Stomach smooth muscle (tissue), 2 donors: ENCODE data around the gene MACO1.

Source experiments
- H3K27ac ChIP-seq: one replicate; pipeline ENCODE4 v1.7.0; 2013; ENCODE audit warnings: mild to moderate bottlenecking, low read length, inconsistent platforms
- H3K27me3 ChIP-seq, 2 donors: one replicate each; pipeline ENCODE4 v1.7.0; 2013; ENCODE audit warnings: low read length in 2 of 2; ENCODE audit not compliant: insufficient read depth in 2 of 2, control insufficient read depth in 1 of 2
- H3K36me3 ChIP-seq, 2 donors: one replicate each; pipeline ENCODE4 v1.7.0; 2013; ENCODE audit warnings: low read length in 2 of 2; ENCODE audit not compliant: control insufficient read depth in 2 of 2, insufficient read depth in 2 of 2
- H3K4me1 ChIP-seq: one replicate; pipeline ENCODE4 v1.7.0; 2013; ENCODE audit warnings: low read length; ENCODE audit not compliant: control insufficient read depth, insufficient read depth
- H3K4me3 ChIP-seq, 2 donors: one replicate each; pipeline ENCODE4 v1.7.0; 2013; ENCODE audit warnings: low read length in 2 of 2
- H3K9ac ChIP-seq, 2 donors: one replicate each; pipeline ENCODE4 v1.7.0; 2013; ENCODE audit warnings: low read length in 2 of 2, mild to moderate bottlenecking in 1 of 2
- H3K9me3 ChIP-seq, 2 donors: one replicate each; pipeline ENCODE4 v1.7.0; 2013; ENCODE audit warnings: low read length in 2 of 2; ENCODE audit not compliant: control insufficient read depth in 2 of 2
- donor health status: healthy.
- donor health status: Pancreatic carcinoma.

Gene MACO1

DNA sequence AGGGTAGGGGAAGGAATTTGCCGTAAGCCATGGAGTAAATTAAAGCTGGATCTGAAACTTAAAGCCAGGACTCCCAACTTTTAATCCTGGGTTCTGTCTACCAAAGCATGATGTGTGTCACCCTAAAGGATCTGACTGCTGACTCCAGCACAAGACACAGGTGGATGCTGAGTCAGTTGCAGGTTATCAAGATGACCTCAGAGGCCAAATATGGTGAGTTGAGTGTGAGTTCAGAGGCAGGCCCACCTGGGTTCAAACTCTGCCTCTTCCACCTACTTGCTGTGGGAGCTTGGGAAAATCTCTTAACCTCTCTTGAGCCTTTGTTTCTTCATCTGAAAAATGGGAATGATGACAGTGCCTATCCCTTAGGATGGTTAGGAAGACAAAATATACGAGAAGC is 96.1 kb downstream of the MACO1 start:
- peaks cover 6% of the 10 kb centered on the region in 2 donors for H3K9me3 ChIP-seq
- no peak overlapping the region for H3K27ac ChIP-seq
- peaks cover 2 to 3% of the 10 kb centered on the region in 2 donors for H3K27me3 ChIP-seq
- no peak overlapping the region for H3K9ac ChIP-seq
- no peaks in the 10 kb centered on the region for H3K36me3 ChIP-seq
- H3K4me3 ChIP-seq, result no peak overlapping the region
- H3K4me1 ChIP-seq, result no peaks in the 10 kb centered on the region

- Histone ChIP-seq H3K27me3 (peaks cover 2 to 3% of the 10 kb centered on the region in 2 donors), H3K4me1 (no peaks in the 10 kb centered on the region), H3K9ac (no peak overlapping the region), H3K4me3 (no peak overlapping the region), H3K9me3 (peaks cover 6% of the 10 kb centered on the region in 2 donors), H3K27ac (no peak overlapping the region), H3K36me3 (no peaks in the 10 kb centered on the region)
Measured at GRCh38 chr1:25527226-25527846, 96.6 kb downstream of the MACO1 start.

GRCh38 chr1:25527946-25528595 is 97.4 kb downstream of the MACO1 start:
- no peak overlapping the region for H3K4me3 ChIP-seq
- H3K27me3 ChIP-seq, result peaks cover 2 to 3% of the 10 kb centered on the region in 2 donors
- no peak overlapping the region for H3K9ac ChIP-seq
- H3K27ac ChIP-seq, result no peak overlapping the region
- no peaks in the 10 kb centered on the region for H3K36me3 ChIP-seq
- H3K4me1 ChIP-seq, result no peaks in the 10 kb centered on the region
- H3K9me3 ChIP-seq, result peaks cover 6% of the 10 kb centered on the region in 2 donors

DNA sequence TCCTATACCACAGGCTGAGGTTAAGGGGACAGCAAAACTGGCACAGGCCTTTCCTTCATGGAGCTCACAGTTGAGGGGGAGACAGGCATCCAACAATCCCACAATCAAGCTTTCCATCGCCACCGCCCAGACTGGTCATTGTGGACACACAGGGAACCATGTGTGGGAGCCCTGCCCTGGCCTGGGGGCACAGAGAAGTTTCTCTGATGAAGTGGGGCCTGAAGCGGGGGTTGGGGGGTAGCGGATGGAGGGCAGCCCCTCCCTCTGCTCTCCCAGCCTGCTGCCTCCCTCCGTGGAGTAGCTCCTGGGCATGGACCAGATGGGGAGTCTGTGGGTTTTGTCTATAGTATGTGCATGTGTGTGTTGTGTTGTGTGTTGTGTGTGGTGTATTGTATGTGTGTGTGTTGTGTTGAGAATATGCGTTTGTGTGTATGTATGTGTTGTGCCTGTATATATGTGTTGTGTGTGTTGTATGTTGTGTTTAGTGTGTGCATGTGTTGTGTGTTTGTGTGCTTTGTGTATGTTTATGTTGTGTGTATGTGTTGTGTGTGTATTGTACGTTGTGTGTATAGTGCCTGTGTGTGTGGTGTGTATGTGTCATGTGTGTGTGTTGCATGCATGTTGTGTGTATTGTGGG is 98.3 kb downstream of the MACO1 start:
- no peaks in the 10 kb centered on the region for H3K36me3 ChIP-seq
- no peak overlapping the region for H3K4me3 ChIP-seq
- H3K27ac ChIP-seq, result no peak overlapping the region
- H3K4me1 ChIP-seq, result no peaks in the 10 kb centered on the region
- peaks cover under 1 to 3% of the 10 kb centered on the region in 2 donors for H3K27me3 ChIP-seq
- peaks cover 6% of the 10 kb centered on the region in 2 donors for H3K9me3 ChIP-seq
- no peak overlapping the region for H3K9ac ChIP-seq

GRCh38 chr1:25529518-25530185 is 99.0 kb downstream of the MACO1 start:
- Histone ChIP-seq H3K4me1 (no peaks in the 10 kb centered on the region), H3K9me3 (peaks cover 4 to 6% of the 10 kb centered on the region in 2 donors), H3K9ac (no peak overlapping the region), H3K36me3 (no peaks in the 10 kb centered on the region), H3K4me3 (no peak overlapping the region), H3K27ac (no peak overlapping the region), H3K27me3 (peaks cover 0 to 3% of the 10 kb centered on the region in 2 donors)

DNA sequence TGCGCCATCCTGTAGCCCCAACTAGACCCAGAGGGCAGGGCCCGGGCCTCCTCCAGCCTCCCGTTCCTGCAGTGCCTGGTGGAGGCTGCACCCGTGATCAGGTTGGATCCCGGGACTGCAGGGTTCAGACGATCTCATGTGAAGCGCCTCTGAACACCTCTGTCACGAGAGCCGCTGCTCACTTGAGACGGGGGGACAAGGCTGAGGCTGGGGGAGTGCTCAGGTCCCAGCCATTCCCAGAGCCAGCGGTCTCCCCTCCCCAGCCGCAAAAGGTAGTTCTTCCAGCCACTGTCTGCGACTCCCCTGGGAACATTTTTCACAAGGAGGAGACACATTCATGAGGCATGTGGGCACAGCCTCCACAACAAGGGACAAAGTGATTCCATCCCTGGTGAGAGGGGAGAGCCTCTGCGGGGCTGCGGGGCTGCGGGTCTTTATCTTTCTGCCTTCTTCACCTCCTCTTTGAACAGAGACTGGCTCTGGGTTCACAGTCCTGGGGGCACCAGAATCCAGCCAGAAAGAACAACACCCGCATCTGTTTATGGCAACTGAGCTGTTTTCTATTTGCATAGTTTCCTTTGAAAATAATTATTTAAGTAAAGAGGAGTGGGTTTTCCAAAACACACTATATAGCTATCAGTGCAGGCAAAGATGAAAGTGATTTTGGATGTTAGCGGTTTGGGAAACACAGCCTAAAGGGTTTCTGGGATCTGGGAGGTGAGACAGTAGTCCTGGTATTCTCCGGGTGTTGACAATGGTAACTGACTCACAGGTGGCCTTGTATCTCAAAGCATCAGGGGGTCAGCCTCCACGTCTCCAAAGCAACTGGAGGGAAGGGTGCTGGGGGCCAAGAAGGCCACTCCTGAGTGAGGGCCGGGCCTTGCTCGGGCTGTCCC is 99.7 kb downstream of the MACO1 start:
- H3K4me3 ChIP-seq, result no peak overlapping the region
- peaks cover 0 to 3% of the 10 kb centered on the region in 2 donors for H3K27me3 ChIP-seq
- peaks cover 0 to 4% of the 10 kb centered on the region in 2 donors for H3K9me3 ChIP-seq
- H3K27ac ChIP-seq, result no peak overlapping the region
- no peaks in the 10 kb centered on the region for H3K36me3 ChIP-seq
- no peak overlapping the region for H3K9ac ChIP-seq
- H3K4me1 ChIP-seq, result no peaks in the 10 kb centered on the region

- Histone ChIP-seq H3K4me3 (no peak overlapping the region), H3K27ac (no peak overlapping the region), H3K9me3 (no peaks in the 10 kb centered on the region), H3K4me1 (no peaks in the 10 kb centered on the region), H3K9ac (no peak overlapping the region), H3K36me3 (no peaks in the 10 kb centered on the region), H3K27me3 (peaks cover 0 to 3% of the 10 kb centered on the region in 2 donors)
Measured at GRCh38 chr1:25531082-25531461, 100.4 kb downstream of the MACO1 start.

- Histone ChIP-seq H3K4me3 (no peak overlapping the region), H3K27ac (no peak overlapping the region), H3K4me1 (no peaks in the 10 kb centered on the region), H3K27me3 (peaks cover 0 to 3% of the 10 kb centered on the region in 2 donors), H3K36me3 (no peaks in the 10 kb centered on the region), H3K9me3 (no peaks in the 10 kb centered on the region), H3K9ac (no peak overlapping the region)
Measured at GRCh38 chr1:25532970-25533369, 102.3 kb downstream of the MACO1 start.

DNA sequence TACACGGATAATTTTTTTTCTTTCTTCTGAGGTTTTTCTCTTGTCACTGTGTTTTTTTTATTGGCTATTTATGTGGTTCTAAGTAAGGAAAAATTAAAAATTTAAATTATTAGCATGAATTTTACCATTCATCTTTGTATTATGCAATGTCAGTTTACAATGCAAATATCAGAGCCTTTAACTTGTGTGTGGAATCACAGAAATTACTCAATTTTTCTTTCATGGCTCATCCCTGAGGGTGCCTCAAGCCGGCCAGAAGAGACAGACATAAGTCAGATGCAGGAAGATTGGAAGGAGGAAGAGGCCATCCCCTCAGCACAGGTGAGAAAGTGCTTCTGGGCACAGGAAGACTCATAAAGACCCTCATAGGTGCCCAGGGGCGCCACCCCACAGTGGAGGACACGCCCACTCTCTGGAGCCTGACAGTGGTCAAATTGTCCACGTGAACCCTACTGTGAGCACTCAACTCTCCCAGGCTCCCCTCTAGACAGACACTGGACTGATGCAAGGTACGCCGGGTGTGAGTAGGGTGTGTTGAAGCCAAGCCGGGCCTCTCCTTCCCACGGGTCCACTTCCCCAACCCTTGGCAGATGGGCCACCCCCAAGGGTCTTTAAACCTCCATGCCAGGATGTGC is 103.2 kb downstream of the MACO1 start:
- Histone ChIP-seq H3K9me3 (no peaks in the 10 kb centered on the region), H3K4me3 (no peak overlapping the region), H3K27ac (no peak overlapping the region), H3K27me3 (peaks cover 0 to 3% of the 10 kb centered on the region in 2 donors), H3K9ac (no peak overlapping the region), H3K36me3 (no peaks in the 10 kb centered on the region), H3K4me1 (no peaks in the 10 kb centered on the region)

DNA sequence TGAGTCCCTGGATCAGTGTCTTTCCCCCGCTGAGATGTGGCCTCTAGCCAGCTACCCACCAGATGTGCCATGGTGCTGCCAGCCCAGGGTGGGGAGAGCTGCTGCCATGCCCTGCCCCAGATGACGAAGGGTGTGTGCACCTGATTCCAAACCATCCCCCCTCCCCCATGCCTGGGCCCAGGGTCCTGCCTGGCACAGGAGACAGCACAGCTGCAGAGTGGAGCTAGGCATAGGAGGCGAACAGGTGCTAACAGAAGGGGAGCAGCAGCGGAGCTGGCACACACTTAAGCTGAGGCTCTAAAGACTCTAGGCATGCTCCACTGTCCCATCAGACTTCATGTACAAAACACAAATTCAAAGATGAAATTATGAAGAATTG is 103.7 kb downstream of the MACO1 start:
- H3K9ac ChIP-seq, result no peak overlapping the region
- H3K27ac ChIP-seq, result no peak overlapping the region
- H3K9me3 ChIP-seq, result no peaks in the 10 kb centered on the region
- no peaks in the 10 kb centered on the region for H3K36me3 ChIP-seq
- H3K4me3 ChIP-seq, result no peak overlapping the region
- H3K27me3 ChIP-seq, result peaks cover 0 to 3% of the 10 kb centered on the region in 2 donors
- no peaks in the 10 kb centered on the region for H3K4me1 ChIP-seq
